ENCODE results near the gene CSTF2T. TPM values are rescaled to one million over a fixed set of nuclear protein-coding genes. Genes with fewer than 3 reads are reported as not detected.

The CSTF2T gene
- total and polyA plus RNA-seq, 3 donors from 2014 or later, result 15.6 to 21.8 (median 19.0) TPM

DNA sequence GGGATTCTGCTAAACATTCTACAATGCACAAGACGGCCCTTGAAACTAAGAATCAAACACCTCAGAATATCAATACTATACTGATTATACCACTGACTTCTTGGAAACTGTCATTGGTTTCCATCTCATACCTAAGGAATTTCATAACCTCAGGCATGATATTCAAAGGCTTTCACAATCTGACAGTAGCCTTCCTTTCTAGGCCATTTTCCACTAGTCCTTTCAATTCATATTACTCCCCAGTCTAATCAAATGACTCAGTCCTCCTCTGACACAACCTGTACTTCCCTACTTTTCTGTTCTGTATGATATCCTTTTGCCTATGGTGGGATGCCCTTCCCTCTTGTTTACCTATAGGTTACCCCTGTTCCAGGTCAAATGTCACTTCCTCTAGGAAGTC lies 48.3 kb downstream of the CSTF2T start:
- Histone ChIP-seq H3K36me3 (ENCODE audit: low read depth, missing control alignments) (no peaks in the 10 kb centered on the region), H3K9me3 (no peaks in the 10 kb centered on the region), H3K4me1 (no peaks in the 10 kb centered on the region), H3K4me3 (no peak overlapping the region), H3K27me3 (no peaks in the 10 kb centered on the region), H3K27ac (no peak overlapping the region)
- TF ChIP-seq, protein P1, sequence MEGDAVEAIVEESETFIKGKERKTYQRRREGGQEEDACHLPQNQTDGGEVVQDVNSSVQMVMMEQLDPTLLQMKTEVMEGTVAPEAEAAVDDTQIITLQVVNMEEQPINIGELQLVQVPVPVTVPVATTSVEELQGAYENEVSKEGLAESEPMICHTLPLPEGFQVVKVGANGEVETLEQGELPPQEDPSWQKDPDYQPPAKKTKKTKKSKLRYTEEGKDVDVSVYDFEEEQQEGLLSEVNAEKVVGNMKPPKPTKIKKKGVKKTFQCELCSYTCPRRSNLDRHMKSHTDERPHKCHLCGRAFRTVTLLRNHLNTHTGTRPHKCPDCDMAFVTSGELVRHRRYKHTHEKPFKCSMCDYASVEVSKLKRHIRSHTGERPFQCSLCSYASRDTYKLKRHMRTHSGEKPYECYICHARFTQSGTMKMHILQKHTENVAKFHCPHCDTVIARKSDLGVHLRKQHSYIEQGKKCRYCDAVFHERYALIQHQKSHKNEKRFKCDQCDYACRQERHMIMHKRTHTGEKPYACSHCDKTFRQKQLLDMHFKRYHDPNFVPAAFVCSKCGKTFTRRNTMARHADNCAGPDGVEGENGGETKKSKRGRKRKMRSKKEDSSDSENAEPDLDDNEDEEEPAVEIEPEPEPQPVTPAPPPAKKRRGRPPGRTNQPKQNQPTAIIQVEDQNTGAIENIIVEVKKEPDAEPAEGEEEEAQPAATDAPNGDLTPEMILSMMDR (IDR thresholded peaks at IDR 0.05), result no peak
- no peak for TF ChIP-seq POLR2A (IDR thresholded peaks at IDR 0.05)
- intact Hi-C loops (cut with DNase I; ENCODE audit: low total_unique reads), result no loop called here
- no peak for DNase-seq
- WGBS, 2 donors, result 78 to 100% methylated on average over 1 of the region's 1 CpG

DNA sequence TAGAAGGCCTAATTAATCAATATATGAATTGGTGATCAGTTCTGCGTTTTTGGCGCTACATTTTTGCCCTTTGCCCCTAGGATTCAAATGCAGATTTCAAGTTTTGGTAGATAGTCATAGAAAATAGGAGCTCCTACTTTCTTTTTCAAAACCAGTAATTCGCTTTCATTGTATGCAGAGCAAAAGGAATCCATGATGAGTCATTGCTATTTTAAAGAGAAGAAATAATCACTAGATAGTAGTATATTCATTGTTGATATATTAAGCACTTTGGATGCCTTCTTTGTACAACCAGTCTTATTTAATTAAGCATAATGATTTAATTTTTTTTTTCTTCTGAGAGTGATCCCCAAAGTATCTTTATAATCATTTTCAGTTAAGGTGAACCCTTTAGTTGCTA lies 50.3 kb downstream of the CSTF2T start:
- Histone ChIP-seq H3K4me1 (no peaks in the 10 kb centered on the region), H3K27ac (no peak overlapping the region), H3K36me3 (ENCODE audit: low read depth, missing control alignments) (no peaks in the 10 kb centered on the region), H3K27me3 (no peaks in the 10 kb centered on the region), H3K9me3 (no peaks in the 10 kb centered on the region), H3K4me3 (no peak overlapping the region)
- intact Hi-C loops (cut with DNase I; ENCODE audit: low total_unique reads), result no loop called here
- 94 to 99% methylated on average over 3 of the region's 3 CpGs for WGBS, 2 donors
- DNase-seq, result no peak
- TF ChIP-seq, protein P1 (IDR thresholded peaks at IDR 0.05), result no peak
- TF ChIP-seq POLR2A (IDR thresholded peaks at IDR 0.05), result no peak

All from testis (tissue), 3 donors.